Loucy (cell line): Measurements from ENCODE around the gene HYOU1.

ENCODE experiments used
- EZH2phosphoT487 ChIP-seq: fragments of 200-600 bp; IDR thresholded peaks from 2 replicates; pipeline ENCODE4 v1.6.1; 2018; ENCODE audit warnings: antibody characterized with exemption, mild to moderate bottlenecking, moderate library complexity, borderline replicate concordance
- TF ChIP-seq, protein P1 (sequence below): fragments of 200-600 bp; sonication (generic); conservative IDR thresholded peaks from 2 replicates; pipeline ENCODE4 v1.5.1; 2014; ENCODE audit warnings: mild to moderate bottlenecking, antibody characterized with exemption, low read length

DNA sequence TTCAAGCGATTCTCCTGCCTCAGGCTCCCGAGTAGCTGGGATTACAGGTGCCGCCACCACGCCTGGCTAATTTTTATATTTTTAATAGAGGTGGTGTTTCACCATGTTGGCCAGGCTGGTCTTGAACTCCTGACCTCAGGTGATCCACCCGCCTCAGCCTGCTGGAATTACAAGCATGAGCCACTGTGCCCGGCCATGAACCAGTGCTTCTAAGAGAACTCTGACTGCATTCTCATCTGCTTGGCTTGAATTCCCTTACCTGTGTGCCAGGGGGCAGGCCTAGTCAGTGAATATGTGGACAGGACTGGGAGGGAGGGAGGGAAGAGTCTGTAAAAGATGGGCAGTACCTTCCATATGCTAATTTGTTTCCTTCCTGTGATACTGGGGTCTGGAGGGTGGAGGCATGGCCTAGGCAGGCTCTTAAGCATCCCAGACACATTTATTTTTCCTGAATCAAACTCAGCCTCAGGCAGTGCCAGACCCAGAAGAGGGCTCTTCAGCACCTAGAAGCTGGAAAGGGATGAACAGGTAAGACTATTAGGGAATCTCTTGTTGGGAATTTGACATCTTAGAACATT is 45.4 kb downstream of the HYOU1 start:
- TF ChIP-seq, protein P1, sequence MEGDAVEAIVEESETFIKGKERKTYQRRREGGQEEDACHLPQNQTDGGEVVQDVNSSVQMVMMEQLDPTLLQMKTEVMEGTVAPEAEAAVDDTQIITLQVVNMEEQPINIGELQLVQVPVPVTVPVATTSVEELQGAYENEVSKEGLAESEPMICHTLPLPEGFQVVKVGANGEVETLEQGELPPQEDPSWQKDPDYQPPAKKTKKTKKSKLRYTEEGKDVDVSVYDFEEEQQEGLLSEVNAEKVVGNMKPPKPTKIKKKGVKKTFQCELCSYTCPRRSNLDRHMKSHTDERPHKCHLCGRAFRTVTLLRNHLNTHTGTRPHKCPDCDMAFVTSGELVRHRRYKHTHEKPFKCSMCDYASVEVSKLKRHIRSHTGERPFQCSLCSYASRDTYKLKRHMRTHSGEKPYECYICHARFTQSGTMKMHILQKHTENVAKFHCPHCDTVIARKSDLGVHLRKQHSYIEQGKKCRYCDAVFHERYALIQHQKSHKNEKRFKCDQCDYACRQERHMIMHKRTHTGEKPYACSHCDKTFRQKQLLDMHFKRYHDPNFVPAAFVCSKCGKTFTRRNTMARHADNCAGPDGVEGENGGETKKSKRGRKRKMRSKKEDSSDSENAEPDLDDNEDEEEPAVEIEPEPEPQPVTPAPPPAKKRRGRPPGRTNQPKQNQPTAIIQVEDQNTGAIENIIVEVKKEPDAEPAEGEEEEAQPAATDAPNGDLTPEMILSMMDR: no peak
- TF ChIP-seq EZH2phosphoT487: no peak
